HCT116 (cell line): ENCODE data around the gene HSD3B1. TPM values are rescaled to one million over a fixed set of nuclear protein-coding genes. Genes with fewer than 3 reads are reported as not detected.

Source experiments
- ATAC-seq: fragments of 200-7000 bp; cut with Tn5 transposase; 2 replicates; pipeline ENCODE4 v1.9.1; 2020; ENCODE audit warnings: mild to moderate bottlenecking, moderate library complexity
- BruUV-seq: library from RNA; stranded (reverse); fragments of 400-500 nt; replicated peaks from 2 replicates; lab custom pipeline; 2021; lab: Mats Ljungman, UMichigan
- CTCF ChIA-PET: fragments of 300-600 bp; sonication (Branson Sonifier 250); formaldehyde crosslinking; loops from one replicate; lab custom pipeline; 2021; ENCODE audit warnings: antibody characterized with exemption; lab: Charles Lee
- POLR2A ChIA-PET: fragments of 300-600, 350-600 bp; sonication (Branson Sonifier 250); formaldehyde crosslinking; loops from one replicate; lab custom pipeline; 2021; ENCODE audit warnings: antibody characterized with exemption; lab: Charles Lee
- RAD21 ChIA-PET, 2 experiments: fragments of 300-600 bp; sonication (Branson Sonifier 250); formaldehyde crosslinking; loops; one replicate each; lab custom pipeline; 2023; ENCODE audit warnings: low total read pairs in 2 of 2; ENCODE audit not compliant: uncharacterized antibody in 2 of 2, unreplicated experiment in 2 of 2, low non-redundant PET in 1 of 2; lab: Charles Lee
- DNase-seq: peaks from one replicate; pipeline ENCODE4 v3.0.0-alpha.2; 2010; ENCODE audit warnings: low read depth, low spot score
- H2AFZ ChIP-seq: fragments of 200-600 bp; shearing (Covaris generic), sonication (generic); 2 replicates; pipeline ENCODE4 v1.6.1; 2017; ENCODE audit warnings: low read depth, mixed run types, mixed read lengths, antibody characterized with exemption, low read length; ENCODE audit not compliant: poor library complexity, severe bottlenecking
- H3K27ac ChIP-seq: 2 replicates; pipeline ENCODE4 v1.5.1; 2012; ENCODE audit warnings: low read depth, low read length
- H3K27me3 ChIP-seq: fragments of 200-600 bp; sonication (generic); 2 replicates; pipeline ENCODE4 v1.6.1; 2016; ENCODE audit warnings: mixed run types, low read length, mixed read lengths; ENCODE audit not compliant: insufficient read depth
- H3K36me3 ChIP-seq, 2 experiments: fragments of 200-500 bp in 1 of 2; fragments of 200-600 bp in 1 of 2; sonication (Bioruptor generic) in 1 of 2; sonication (generic) in 1 of 2; 2 replicates each; pipeline versions ENCODE4 v1.5.1 to v1.6.1; 2014 to 2016; ENCODE audit warnings: low read length in 2 of 2, inconsistent platforms in 1 of 2, mixed read lengths in 1 of 2, mixed run types in 1 of 2; ENCODE audit not compliant: insufficient read depth in 2 of 2, control insufficient read depth in 1 of 2
- H3K4me1 ChIP-seq, 2 experiments: fragments of 200-600 bp in 1 of 2; sonication (generic) in 1 of 2; 2 replicates each; pipeline versions ENCODE4 v1.5.1 to v1.6.1; 2012 to 2017; ENCODE audit warnings: low read length in 2 of 2, inconsistent platforms in 1 of 2, mild to moderate bottlenecking in 1 of 2, mixed read lengths in 1 of 2, mixed run types in 1 of 2, moderate library complexity in 1 of 2; ENCODE audit not compliant: insufficient read depth in 2 of 2, control insufficient read depth in 1 of 2
- H3K4me2 ChIP-seq: fragments of 200-600 bp; sonication (generic); 2 replicates; pipeline ENCODE4 v1.6.1; 2017; ENCODE audit warnings: mixed run types, low read length, mixed read lengths
- H3K4me3 ChIP-seq, 2 experiments: fragments of 200-600 bp in 1 of 2; sonication (generic) in 1 of 2; replicated peaks in 1 of 2; 2 replicates each; pipeline ENCODE4 v1.5.1; 2011 to 2016; ENCODE audit warnings: low read length in 2 of 2, control low read depth in 1 of 2, low read depth in 1 of 2, mild to moderate bottlenecking in 1 of 2, mixed read lengths in 1 of 2, mixed run types in 1 of 2
- H3K79me2 ChIP-seq: fragments of 200-600 bp; sonication (generic); 2 replicates; pipeline ENCODE4 v1.6.1; 2017; ENCODE audit warnings: mild to moderate bottlenecking, mixed run types, low read length, moderate library complexity, mixed read lengths; ENCODE audit not compliant: insufficient read depth
- H3K9ac ChIP-seq: fragments of 200-600 bp; sonication (generic); 2 replicates; pipeline ENCODE4 v1.6.1; 2016; ENCODE audit warnings: low read length, mixed read lengths
- H3K9me2 ChIP-seq: fragments of 200-600 bp; sonication (generic), shearing (Covaris generic); 2 replicates; pipeline ENCODE4 v1.6.1; 2017; ENCODE audit warnings: mixed run types, mild to moderate bottlenecking, moderate library complexity; ENCODE audit not compliant: insufficient read depth
- H3K9me3 ChIP-seq, 2 experiments: fragments of 200-500 bp in 1 of 2; fragments of 200-600 bp in 1 of 2; sonication (Bioruptor generic) in 1 of 2; sonication (generic) in 1 of 2; 2 replicates each; pipeline ENCODE4 v1.6.1; 2014 to 2017; ENCODE audit warnings: low read length in 2 of 2, mixed read lengths in 2 of 2, inconsistent platforms in 1 of 2, low read depth in 1 of 2, mild to moderate bottlenecking in 1 of 2, mixed run types in 1 of 2, moderate library complexity in 1 of 2; ENCODE audit not compliant: control insufficient read depth in 1 of 2, insufficient read depth in 1 of 2
- H4K20me1 ChIP-seq: fragments of 200-600 bp; sonication (generic), shearing (Covaris generic); 2 replicates; pipeline ENCODE4 v1.6.1; 2017; ENCODE audit warnings: mixed run types, mild to moderate bottlenecking, moderate library complexity; ENCODE audit not compliant: insufficient read depth
- CBX3 ChIP-seq: IDR thresholded peaks from 2 replicates; pipeline ENCODE4 v1.6.1; 2012; ENCODE audit warnings: low read depth
- CEBPB ChIP-seq: IDR thresholded peaks from 2 replicates; pipeline ENCODE4 v1.6.1; 2012; ENCODE audit warnings: low read depth
- CTCF ChIP-seq, 3 experiments: fragments of 200-600 bp in 1 of 3; sonication (generic) in 1 of 3; IDR thresholded peaks in 2 of 3; conservative IDR thresholded peaks in 1 of 3; 2 replicates each; pipeline ENCODE4 v1.5.1; 2012 to 2017; ENCODE audit warnings: low read depth in 2 of 3, low read length in 2 of 3, antibody characterized with exemption in 1 of 3, borderline replicate concordance in 1 of 3, control low read depth in 1 of 3, mild to moderate bottlenecking in 1 of 3, mixed read lengths in 1 of 3, mixed run types in 1 of 3, moderate library complexity in 1 of 3; ENCODE audit not compliant: insufficient read depth in 1 of 3
- EGR1 ChIP-seq: IDR thresholded peaks from 2 replicates; pipeline ENCODE4 v1.6.1; 2012; ENCODE audit warnings: low read depth
- ELF1 ChIP-seq: IDR thresholded peaks from 2 replicates; pipeline ENCODE4 v1.6.1; 2012; ENCODE audit warnings: low read depth, borderline replicate concordance
- POLR2A ChIP-seq: IDR thresholded peaks from 2 replicates; pipeline ENCODE4 v1.7.0; 2011; ENCODE audit warnings: borderline replicate concordance; ENCODE audit not compliant: insufficient read depth, insufficient read length; ENCODE audit errors: extremely low read depth
- POLR2AphosphoS5 ChIP-seq: IDR thresholded peaks from 2 replicates; pipeline ENCODE4 v1.6.1; 2011; ENCODE audit warnings: mild to moderate bottlenecking, low read depth, low read length, moderate library complexity
- RAD21 ChIP-seq: IDR thresholded peaks from 2 replicates; pipeline ENCODE4 v1.6.1; 2012; ENCODE audit warnings: low read depth, mild to moderate bottlenecking
- SP1 ChIP-seq: IDR thresholded peaks from 2 replicates; pipeline ENCODE4 v1.6.1; 2012; ENCODE audit warnings: low read depth
- SRF ChIP-seq: IDR thresholded peaks from 2 replicates; pipeline ENCODE4 v1.6.1; 2012; ENCODE audit warnings: low read depth
- TCF7L2 ChIP-seq: IDR thresholded peaks from 2 replicates; pipeline ENCODE4 v1.7.0; 2011; ENCODE audit warnings: borderline replicate concordance, inconsistent platforms; ENCODE audit not compliant: insufficient read depth, insufficient read length; ENCODE audit errors: extremely low read depth
- YY1 ChIP-seq: IDR thresholded peaks from 2 replicates; pipeline ENCODE4 v1.6.1; 2011; ENCODE audit warnings: low read length, low read depth, moderate library complexity, mild to moderate bottlenecking; ENCODE audit not compliant: insufficient replicate concordance; ENCODE audit errors: extremely low read depth
- ZBTB33 ChIP-seq: IDR thresholded peaks from 2 replicates; pipeline ENCODE4 v1.6.1; 2011; ENCODE audit warnings: mild to moderate bottlenecking, low read length, moderate library complexity; ENCODE audit not compliant: insufficient replicate concordance; ENCODE audit errors: extremely low read depth
- ZFX ChIP-seq: fragments of 450-650 bp; IDR thresholded peaks from 2 replicates; pipeline ENCODE4 v1.6.1; 2017
- intact Hi-C: fragments of 100-400 bp; cut with micrococcal nuclease; formaldehyde crosslinking; loops from 2 replicates; pipeline ENCODE4 v1.10.0; 2022
- total RNA-seq: library from RNA; stranded (reverse); gene quantifications from one replicate; pipeline ENCODE4 v1.2.1, GENCODE V29; 2021; ENCODE audit not compliant: unreplicated experiment
- TF ChIP-seq, protein P1 (sequence below): IDR thresholded peaks from 2 replicates; pipeline ENCODE4 v1.6.1; 2012
- TF ChIP-seq, protein P2 (sequence below): IDR thresholded peaks from 2 replicates; pipeline ENCODE4 v1.6.1; 2012; ENCODE audit warnings: low read depth

HSD3B1 gene
- total RNA-seq, 1 experiment from 2014 or later, result not detected

DNA sequence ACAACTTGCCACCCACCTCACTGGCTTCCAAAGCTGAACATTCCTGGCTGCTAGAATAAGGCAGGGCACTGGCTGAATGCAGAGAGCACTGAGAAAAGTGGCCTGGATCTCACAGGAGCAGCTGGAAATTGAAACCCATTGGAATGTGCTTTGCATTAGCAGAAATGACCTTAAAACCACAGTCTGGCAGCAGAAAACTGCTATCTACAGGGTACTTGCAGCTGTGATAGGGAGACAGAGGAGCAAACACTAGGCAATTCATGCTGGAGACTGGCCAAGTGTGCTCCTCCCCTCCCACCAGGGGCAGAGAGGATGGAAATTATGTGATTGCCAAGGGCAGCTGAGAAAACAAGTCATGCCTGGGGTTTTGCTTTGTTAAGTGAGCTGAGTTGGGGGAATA lies 47.2 kb downstream of the HSD3B1 start (continued):
- TF ChIP-seq RAD21, result no peak

GRCh38 chr1:119556423-119556822 lies 49.4 kb downstream of the HSD3B1 start:
- no peaks in the 10 kb centered on the region for H4K20me1 ChIP-seq
- H3K79me2 ChIP-seq, result no peaks in the 10 kb centered on the region
- no peaks in the 10 kb centered on the region for H3K9me2 ChIP-seq
- CTCF ChIA-PET, result no interaction called here
- no peak overlapping the region for H3K9ac ChIP-seq
- BruUV-seq, result no TSS peak
- H3K27ac ChIP-seq, result no peak overlapping the region
- no peak for DNase-seq
- no peak for TF ChIP-seq CBX3
- no peak for TF ChIP-seq ZBTB33
- no peak for TF ChIP-seq CTCF (IDR thresholded peaks at IDR 0.05 in 2 of 3, conservative IDR thresholded peaks at IDR 0.05 in 1 of 3; ENCODE audit: borderline replicate concordance in 1 of 3, insufficient read depth in 1 of 3, low read depth in 2 of 3, low read length in 2 of 3)
- no peak for TF ChIP-seq SRF
- TF ChIP-seq RAD21, result no peak
- TF ChIP-seq SP1, result no peak
- TF ChIP-seq ELF1, result no peak
- TF ChIP-seq, protein P1, sequence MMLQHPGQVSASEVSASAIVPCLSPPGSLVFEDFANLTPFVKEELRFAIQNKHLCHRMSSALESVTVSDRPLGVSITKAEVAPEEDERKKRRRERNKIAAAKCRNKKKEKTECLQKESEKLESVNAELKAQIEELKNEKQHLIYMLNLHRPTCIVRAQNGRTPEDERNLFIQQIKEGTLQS, result no peak
- no peak for TF ChIP-seq POLR2A
- no peak for TF ChIP-seq POLR2AphosphoS5
- TF ChIP-seq, protein P2, sequence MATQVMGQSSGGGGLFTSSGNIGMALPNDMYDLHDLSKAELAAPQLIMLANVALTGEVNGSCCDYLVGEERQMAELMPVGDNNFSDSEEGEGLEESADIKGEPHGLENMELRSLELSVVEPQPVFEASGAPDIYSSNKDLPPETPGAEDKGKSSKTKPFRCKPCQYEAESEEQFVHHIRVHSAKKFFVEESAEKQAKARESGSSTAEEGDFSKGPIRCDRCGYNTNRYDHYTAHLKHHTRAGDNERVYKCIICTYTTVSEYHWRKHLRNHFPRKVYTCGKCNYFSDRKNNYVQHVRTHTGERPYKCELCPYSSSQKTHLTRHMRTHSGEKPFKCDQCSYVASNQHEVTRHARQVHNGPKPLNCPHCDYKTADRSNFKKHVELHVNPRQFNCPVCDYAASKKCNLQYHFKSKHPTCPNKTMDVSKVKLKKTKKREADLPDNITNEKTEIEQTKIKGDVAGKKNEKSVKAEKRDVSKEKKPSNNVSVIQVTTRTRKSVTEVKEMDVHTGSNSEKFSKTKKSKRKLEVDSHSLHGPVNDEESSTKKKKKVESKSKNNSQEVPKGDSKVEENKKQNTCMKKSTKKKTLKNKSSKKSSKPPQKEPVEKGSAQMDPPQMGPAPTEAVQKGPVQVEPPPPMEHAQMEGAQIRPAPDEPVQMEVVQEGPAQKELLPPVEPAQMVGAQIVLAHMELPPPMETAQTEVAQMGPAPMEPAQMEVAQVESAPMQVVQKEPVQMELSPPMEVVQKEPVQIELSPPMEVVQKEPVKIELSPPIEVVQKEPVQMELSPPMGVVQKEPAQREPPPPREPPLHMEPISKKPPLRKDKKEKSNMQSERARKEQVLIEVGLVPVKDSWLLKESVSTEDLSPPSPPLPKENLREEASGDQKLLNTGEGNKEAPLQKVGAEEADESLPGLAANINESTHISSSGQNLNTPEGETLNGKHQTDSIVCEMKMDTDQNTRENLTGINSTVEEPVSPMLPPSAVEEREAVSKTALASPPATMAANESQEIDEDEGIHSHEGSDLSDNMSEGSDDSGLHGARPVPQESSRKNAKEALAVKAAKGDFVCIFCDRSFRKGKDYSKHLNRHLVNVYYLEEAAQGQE, result no peak
- no peak for TF ChIP-seq TCF7L2
- no peak for TF ChIP-seq EGR1
- no peak for TF ChIP-seq ZFX
- TF ChIP-seq CEBPB, result no peak
- no peak for TF ChIP-seq YY1
- TF ChIP-seq, all 23 proteins: peak for 0
- H2AFZ ChIP-seq, result no peak overlapping the region
- H3K4me1 ChIP-seq, result no peaks in the 10 kb centered on the region
- H3K27me3 ChIP-seq, result no peaks in the 10 kb centered on the region
- H3K9me3 ChIP-seq, result no peaks in the 10 kb centered on the region
- no peaks in the 10 kb centered on the region for H3K36me3 ChIP-seq
- ChIA-PET RAD21 (no interaction called here), POLR2A (no interaction called here)
- no peak overlapping the region for H3K4me2 ChIP-seq
- no peak overlapping the region for H3K4me3 ChIP-seq
- intact Hi-C loops, result no loop called here
- ATAC-seq, result no peak
